CD14-positive monocyte (primary cell): Measurements from ENCODE around the gene FRMD4A. TPM values are rescaled to one million over a fixed set of nuclear protein-coding genes. Genes with fewer than 3 reads are reported as not detected.

Experiments used
- DNase-seq, 3 donors: peaks; one replicate each; pipeline ENCODE4 v3.0.0-alpha.2; 2011 to 2022
- H2AFZ ChIP-seq: 2 replicates; pipeline ENCODE4 v1.6.0; 2012; ENCODE audit warnings: mild to moderate bottlenecking, low read depth, low read length, inconsistent platforms; ENCODE audit not compliant: insufficient read depth, poor library complexity, severe bottlenecking
- H3K27ac ChIP-seq, 2 donors: 1 replicate in 1 of 2; 2 replicates in 1 of 2; pipeline ENCODE4 v1.5.1; 2012 to 2013; ENCODE audit warnings: low read length in 2 of 2, control low read depth in 1 of 2, inconsistent platforms in 1 of 2, low read depth in 1 of 2, mild to moderate bottlenecking in 1 of 2
- H3K27me3 ChIP-seq, 2 donors: one replicate each; pipeline versions ENCODE4 v1.6.0 to v1.6.1; 2011 to 2013; ENCODE audit warnings: low read length in 2 of 2; ENCODE audit not compliant: control insufficient read depth in 2 of 2, insufficient read depth in 2 of 2
- H3K36me3 ChIP-seq, 2 donors: replicated peaks in 1 of 2; 1 replicate in 1 of 2; 2 replicates in 1 of 2; pipeline versions ENCODE4 v1.5.1 to v1.6.1; 2012 to 2013; ENCODE audit warnings: low read length in 2 of 2, control low read depth in 1 of 2, inconsistent platforms in 1 of 2, mild to moderate bottlenecking in 1 of 2; ENCODE audit not compliant: insufficient read depth in 2 of 2, control insufficient read depth in 1 of 2
- H3K4me1 ChIP-seq, 2 donors: 1 replicate in 1 of 2; 2 replicates in 1 of 2; pipeline versions ENCODE4 v1.5.1 to v1.6.1; 2012 to 2013; ENCODE audit warnings: low read length in 2 of 2, control low read depth in 1 of 2, inconsistent platforms in 1 of 2, mild to moderate bottlenecking in 1 of 2, moderate library complexity in 1 of 2; ENCODE audit not compliant: insufficient read depth in 2 of 2, control insufficient read depth in 1 of 2
- H3K4me2 ChIP-seq: replicated peaks from 2 replicates; pipeline ENCODE3; 2012; ENCODE audit warnings: low read length, moderate library complexity, mild to moderate bottlenecking; ENCODE audit not compliant: poor library complexity, severe bottlenecking; ENCODE audit errors: extremely low read depth
- H3K4me3 ChIP-seq, 3 experiments: fragments of 200-600 bp in 1 of 3; sonication (generic) in 1 of 3; replicated peaks in 1 of 3; 1 replicate in 2 of 3; 2 replicates in 1 of 3; pipeline ENCODE4 v1.5.1; 2011 to 2013; ENCODE audit warnings: low read length in 3 of 3, mild to moderate bottlenecking in 3 of 3, control low read depth in 2 of 3, low read depth in 2 of 3, inconsistent platforms in 1 of 3, moderate library complexity in 1 of 3
- H3K79me2 ChIP-seq: 2 replicates; pipeline ENCODE4 v1.6.0; 2012; ENCODE audit warnings: mild to moderate bottlenecking, control low read depth, inconsistent platforms, low read length, moderate library complexity; ENCODE audit not compliant: insufficient read depth
- H3K9ac ChIP-seq: 2 replicates; pipeline ENCODE4 v1.6.0; 2017; ENCODE audit warnings: low read length, mild to moderate bottlenecking; ENCODE audit not compliant: insufficient read depth, poor library complexity, severe bottlenecking
- H3K9me3 ChIP-seq, 2 donors: replicated peaks in 1 of 2; 1 replicate in 1 of 2; 2 replicates in 1 of 2; pipeline versions ENCODE4 v1.5.1 to v1.6.1; 2012 to 2013; ENCODE audit warnings: low read length in 2 of 2, control low read depth in 1 of 2; ENCODE audit not compliant: control insufficient read depth in 1 of 2, insufficient read depth in 1 of 2
- H4K20me1 ChIP-seq: 2 replicates; pipeline ENCODE4 v1.6.0; 2012; ENCODE audit warnings: mild to moderate bottlenecking, low read length, control low read depth, moderate library complexity; ENCODE audit not compliant: insufficient read depth
- H3K27ac Mint-ChIP-seq, 7 donors: one replicate each; pipeline ENCODE4 v1.8.0; 2020; ENCODE audit warnings: mild to moderate bottlenecking in 7 of 7, mixed read lengths in 7 of 7, moderate library complexity in 6 of 7, inconsistent platforms in 2 of 7
- H3K27me3 Mint-ChIP-seq, 3 donors: one replicate each; pipeline ENCODE4 v1.8.0; 2021 to 2022; ENCODE audit warnings: low read depth in 3 of 3, mild to moderate bottlenecking in 3 of 3, mixed read lengths in 3 of 3, moderate library complexity in 3 of 3, inconsistent platforms in 1 of 3
- H3K36me3 Mint-ChIP-seq, 2 donors: one replicate each; pipeline ENCODE4 v1.8.0; 2020; ENCODE audit warnings: mixed read lengths in 2 of 2, inconsistent platforms in 1 of 2, mild to moderate bottlenecking in 1 of 2
- H3K4me1 Mint-ChIP-seq: one replicate; pipeline ENCODE4 v1.8.0; 2020; ENCODE audit warnings: mild to moderate bottlenecking, mixed read lengths
- H3K4me3 Mint-ChIP-seq, 2 donors: one replicate each; pipeline ENCODE4 v1.8.0; 2020; ENCODE audit warnings: mild to moderate bottlenecking in 2 of 2, mixed read lengths in 2 of 2, moderate library complexity in 1 of 2
- H3K9me3 Mint-ChIP-seq, 7 donors: one replicate each; pipeline ENCODE4 v1.8.0; 2020 to 2022; ENCODE audit warnings: mixed read lengths in 7 of 7, mild to moderate bottlenecking in 6 of 7, moderate library complexity in 6 of 7, inconsistent platforms in 2 of 7
- WGBS: methylation state at CpG from one replicate; pipeline ENCODE4 v1.1.5; 2013; ENCODE audit warnings: missing lambda C conversion rate; ENCODE audit not compliant: insufficient coverage; 5-methylcytosine and 5-hydroxymethylcytosine counted together
- intact Hi-C, 2 donors: fragments of 100-400 bp; cut with micrococcal nuclease; formaldehyde crosslinking; loops; one replicate each; pipeline versions ENCODE4 v1.15.0 to v1.15.1; 2023
- polyA plus RNA-seq, 3 donors: library from polyadenylated mRNA; depleted of rRNA in 1 of 3; unstranded in 2 of 3; stranded (reverse) in 1 of 3; fragments of 300-500 nt in 2 of 3; fragments of >200 nt in 1 of 3; fragmentation: Illumina TruSeq in 2 of 3; gene quantifications; 1 replicate in 2 of 3; 2 replicates in 1 of 3; pipeline ENCODE4 v1.2.3, GENCODE V29; 2012 to 2021
- TF ChIP-seq, protein P1 (sequence below): fragments of 200-600 bp; IDR thresholded peaks from one replicate; pipeline ENCODE4 v1.8.0; 2022; ENCODE audit warnings: antibody characterized with exemption, mild to moderate bottlenecking

The FRMD4A gene
- polyA plus RNA-seq, 3 donors: 0.12 TPM; not detected in 2

DNA sequence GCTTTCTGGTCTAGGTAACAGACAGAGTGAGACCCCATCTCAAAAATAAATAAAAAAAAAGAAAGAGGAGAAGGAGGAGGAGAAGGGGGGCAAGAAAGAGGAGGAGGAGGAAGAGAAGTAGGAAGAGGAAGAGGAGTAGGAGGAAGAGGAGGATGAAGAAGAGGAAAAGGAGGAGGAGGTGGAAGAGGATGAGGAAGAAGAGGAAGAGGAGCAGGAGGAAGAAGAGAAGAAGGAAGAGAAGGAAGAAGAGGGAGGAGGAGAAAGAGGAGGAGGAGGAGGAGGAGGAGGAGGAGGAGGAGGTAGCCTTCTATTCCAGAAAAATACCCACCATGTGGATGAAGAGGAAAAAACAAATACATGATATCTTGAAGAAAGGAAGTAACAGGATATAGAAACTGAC is 172.1 kb downstream of the FRMD4A start:
- H3K36me3 Mint-ChIP-seq: no peaks in the 10 kb centered on the region
- DNase-seq: no peak
- no peak overlapping the region for H3K4me3 Mint-ChIP-seq
- no peak overlapping the region for H3K27ac ChIP-seq
- peaks cover 2 to 7% (median 6%) of the 10 kb centered on the region in 3 donors for H3K27me3 Mint-ChIP-seq
- no peak overlapping the region for H3K4me2 ChIP-seq
- H3K4me1 ChIP-seq: no peaks in the 10 kb centered on the region
- H3K79me2 ChIP-seq: no peaks in the 10 kb centered on the region
- H3K27ac Mint-ChIP-seq: no peak overlapping the region
- no peak overlapping the region for H3K9ac ChIP-seq
- no peak overlapping the region for H2AFZ ChIP-seq
- H3K27me3 ChIP-seq: peaks cover 0 to 2% of the 10 kb centered on the region in 2 donors
- peaks cover 6 to 10% of the 10 kb centered on the region in 2 donors for H3K9me3 ChIP-seq
- no peaks in the 10 kb centered on the region for H3K4me1 Mint-ChIP-seq
- no peak overlapping the region for H3K4me3 ChIP-seq
- H3K36me3 ChIP-seq: no peaks in the 10 kb centered on the region
- TF ChIP-seq, protein P1, sequence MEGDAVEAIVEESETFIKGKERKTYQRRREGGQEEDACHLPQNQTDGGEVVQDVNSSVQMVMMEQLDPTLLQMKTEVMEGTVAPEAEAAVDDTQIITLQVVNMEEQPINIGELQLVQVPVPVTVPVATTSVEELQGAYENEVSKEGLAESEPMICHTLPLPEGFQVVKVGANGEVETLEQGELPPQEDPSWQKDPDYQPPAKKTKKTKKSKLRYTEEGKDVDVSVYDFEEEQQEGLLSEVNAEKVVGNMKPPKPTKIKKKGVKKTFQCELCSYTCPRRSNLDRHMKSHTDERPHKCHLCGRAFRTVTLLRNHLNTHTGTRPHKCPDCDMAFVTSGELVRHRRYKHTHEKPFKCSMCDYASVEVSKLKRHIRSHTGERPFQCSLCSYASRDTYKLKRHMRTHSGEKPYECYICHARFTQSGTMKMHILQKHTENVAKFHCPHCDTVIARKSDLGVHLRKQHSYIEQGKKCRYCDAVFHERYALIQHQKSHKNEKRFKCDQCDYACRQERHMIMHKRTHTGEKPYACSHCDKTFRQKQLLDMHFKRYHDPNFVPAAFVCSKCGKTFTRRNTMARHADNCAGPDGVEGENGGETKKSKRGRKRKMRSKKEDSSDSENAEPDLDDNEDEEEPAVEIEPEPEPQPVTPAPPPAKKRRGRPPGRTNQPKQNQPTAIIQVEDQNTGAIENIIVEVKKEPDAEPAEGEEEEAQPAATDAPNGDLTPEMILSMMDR: no peak
- no peaks in the 10 kb centered on the region for H4K20me1 ChIP-seq
- intact Hi-C loops: no loop called here
- peaks cover 0 to 14% (median 8%) of the 10 kb centered on the region in 7 donors for H3K9me3 Mint-ChIP-seq

DNA sequence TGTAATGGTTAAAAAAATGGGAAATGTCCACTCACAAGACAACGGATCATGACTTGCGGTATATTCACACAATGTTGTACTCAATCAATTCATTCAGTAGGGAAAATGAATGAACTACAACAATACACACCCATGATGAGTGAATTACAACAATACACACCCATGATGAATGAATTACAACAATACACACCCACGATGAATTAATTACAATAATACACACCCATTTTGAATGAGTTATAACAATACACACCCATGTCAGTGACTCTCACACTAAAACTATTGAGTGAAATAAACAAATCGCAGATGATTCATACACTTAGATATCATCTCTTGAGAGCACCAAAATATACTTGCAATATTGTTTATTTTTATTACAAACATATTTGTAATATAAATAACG is 174.6 kb downstream of the FRMD4A start:
- Mint-ChIP-seq H3K9me3 (peaks cover 4 to 13% (median 9%) of the 10 kb centered on the region in 7 donors), H3K36me3 (no peaks in the 10 kb centered on the region), H3K27ac (no peak overlapping the region), H3K4me1 (no peaks in the 10 kb centered on the region), H3K4me3 (no peak overlapping the region), H3K27me3 (peaks cover 3 to 9% (median 7%) of the 10 kb centered on the region in 3 donors)
- Histone ChIP-seq H3K4me2 (no peak overlapping the region), H3K9ac (no peak overlapping the region), H3K27me3 (no peaks in the 10 kb centered on the region), H4K20me1 (no peaks in the 10 kb centered on the region), H3K4me1 (no peaks in the 10 kb centered on the region), H3K4me3 (no peak overlapping the region), H3K79me2 (no peaks in the 10 kb centered on the region), H3K36me3 (no peaks in the 10 kb centered on the region), H2AFZ (no peak overlapping the region), H3K27ac (no peak overlapping the region), H3K9me3 (peaks cover 6 to 13% of the 10 kb centered on the region in 2 donors)
- WGBS: no CpG with 5 or more reads among the region's 5 CpGs
- DNase-seq: no peak
- TF ChIP-seq, protein P1: no peak
- intact Hi-C loops: no loop called here
